Cortex of kidney (tissue), 1 donor: ENCODE data around the gene KCNQ4.

ENCODE experiments used
- DNase-seq: peaks from one replicate; lab custom pipeline; 2025; lab: John Stamatoyannopoulos, UW

Gene KCNQ4

GRCh38 chr1:40783001-40783905 lies at the start of gene KCNQ4:
Gene KCNQ4, plus strand, starts transcription at chr1:40783787. Its CDS starts 307 bp downstream, at chr1:40784094.
- DNase-seq: no peak

GRCh38 chr1:40734882-40735628 lies 48.5 kb upstream of the KCNQ4 start:
- DNase-seq: no peak

- no peak for DNase-seq
These were observed 47.5 kb upstream of the KCNQ4 start for GRCh38 chr1:40736085-40736531.

- DNase-seq: no peak
These were observed 44.8 kb upstream of the KCNQ4 start for GRCh38 chr1:40738831-40739230.

GRCh38 chr1:40739455-40740008 lies 44.1 kb upstream of the KCNQ4 start:
- DNase-seq: no peak

GRCh38 chr1:40740039-40740996 lies 43.3 kb upstream of the KCNQ4 start:
- DNase-seq: no peak

- no peak for DNase-seq
These were observed 42.4 kb upstream of the KCNQ4 start for GRCh38 chr1:40740997-40741736.

GRCh38 chr1:40742363-40743061 lies 41.1 kb upstream of the KCNQ4 start:
- no peak for DNase-seq

- no peak for DNase-seq
These were observed 40.1 kb upstream of the KCNQ4 start for GRCh38 chr1:40743452-40743851.

- no peak for DNase-seq
These were observed 39.7 kb upstream of the KCNQ4 start for GRCh38 chr1:40743860-40744259.

- DNase-seq: no peak
These were observed 38.4 kb upstream of the KCNQ4 start for GRCh38 chr1:40745176-40745575.

- no peak for DNase-seq
These were observed 37.1 kb upstream of the KCNQ4 start for GRCh38 chr1:40746344-40747090.

- no peak for DNase-seq
These were observed 34.5 kb upstream of the KCNQ4 start for GRCh38 chr1:40748841-40749718.

- no peak for DNase-seq
These were observed 33.8 kb upstream of the KCNQ4 start for GRCh38 chr1:40749817-40750216.

- DNase-seq: no peak
These were observed 33.1 kb upstream of the KCNQ4 start for GRCh38 chr1:40750451-40750908.

- no peak for DNase-seq
These were observed 31.8 kb upstream of the KCNQ4 start for GRCh38 chr1:40751802-40752201.

- no peak for DNase-seq
These were observed 30.3 kb upstream of the KCNQ4 start for GRCh38 chr1:40753142-40753882.

- no peak for DNase-seq
These were observed 29.4 kb upstream of the KCNQ4 start for GRCh38 chr1:40754201-40754600.
